DOHH2 (cell line): ENCODE measurements around the gene KITLG.

Experiments
- H3F3A ChIP-seq: fragments of 200-600 bp; sonication (generic), shearing (Covaris generic); 2 replicates; pipeline ENCODE4 v1.6.0; 2016; ENCODE audit warnings: antibody characterized with exemption, mild to moderate bottlenecking; ENCODE audit not compliant: control insufficient read depth, insufficient read depth
- H3K27ac ChIP-seq: fragments of 200-600 bp; sonication (generic); 2 replicates; pipeline ENCODE4 v1.5.1; 2014; ENCODE audit warnings: low read depth, mild to moderate bottlenecking, low read length, moderate library complexity
- H3K27me3 ChIP-seq: fragments of 200-600 bp; sonication (generic); 2 replicates; pipeline ENCODE4 v1.6.1; 2014; ENCODE audit warnings: mild to moderate bottlenecking, low read length, mixed read lengths; ENCODE audit not compliant: control insufficient read depth
- H3K36me3 ChIP-seq: fragments of 200-600 bp; sonication (generic); 2 replicates; pipeline ENCODE4 v1.6.1; 2014; ENCODE audit warnings: mild to moderate bottlenecking, low read length, moderate library complexity, mixed read lengths; ENCODE audit not compliant: control insufficient read depth
- H3K4me1 ChIP-seq: fragments of 200-600 bp; sonication (generic); 2 replicates; pipeline ENCODE4 v1.6.1; 2014; ENCODE audit warnings: mild to moderate bottlenecking, low read length, mixed read lengths; ENCODE audit not compliant: control insufficient read depth
- H3K4me2 ChIP-seq: fragments of 200-600 bp; sonication (generic); 2 replicates; pipeline ENCODE4 v1.6.0; 2014; ENCODE audit warnings: mild to moderate bottlenecking, low read length, moderate library complexity
- H3K4me3 ChIP-seq: fragments of 200-600 bp; sonication (generic); 2 replicates; pipeline ENCODE4 v1.5.1; 2014; ENCODE audit warnings: mild to moderate bottlenecking, low read length, mixed read lengths
- H3K79me2 ChIP-seq: fragments of 200-600 bp; sonication (generic); 2 replicates; pipeline ENCODE4 v1.6.1; 2014; ENCODE audit warnings: mild to moderate bottlenecking, low read length, mixed read lengths; ENCODE audit not compliant: control insufficient read depth
- H3K9me2 ChIP-seq: fragments of 200-600 bp; sonication (generic); replicated peaks from 2 replicates; pipeline ENCODE4 v1.6.1; 2014; ENCODE audit warnings: mild to moderate bottlenecking, low read length, mixed read lengths; ENCODE audit not compliant: control insufficient read depth
- H3K9me3 ChIP-seq: fragments of 200-600 bp; sonication (generic); 2 replicates; pipeline ENCODE4 v1.6.1; 2014; ENCODE audit warnings: antibody characterized with exemption, low read length, mixed read lengths; ENCODE audit not compliant: control insufficient read depth, insufficient read depth
- H4K20me1 ChIP-seq: fragments of 200-600 bp; sonication (generic); 2 replicates; pipeline ENCODE4 v1.6.0; 2014; ENCODE audit warnings: low read depth, mild to moderate bottlenecking, antibody characterized with exemption, low read length, moderate library complexity; ENCODE audit not compliant: control insufficient read depth, insufficient read depth
- EZH2phosphoT487 ChIP-seq: fragments of 200-600 bp; sonication (generic); IDR thresholded peaks from 2 replicates; pipeline ENCODE4 v1.6.1; 2017; ENCODE audit warnings: borderline replicate concordance, mild to moderate bottlenecking, antibody characterized with exemption, low read length, moderate library complexity, mixed read lengths
- TF ChIP-seq, protein P1 (sequence below): fragments of 200-600 bp; sonication (generic); IDR thresholded peaks from one replicate; pipeline ENCODE4 v1.5.1; 2014; ENCODE audit warnings: antibody characterized with exemption, mild to moderate bottlenecking, low read depth, low read length; ENCODE audit not compliant: poor library complexity, severe bottlenecking

The KITLG gene

DNA sequence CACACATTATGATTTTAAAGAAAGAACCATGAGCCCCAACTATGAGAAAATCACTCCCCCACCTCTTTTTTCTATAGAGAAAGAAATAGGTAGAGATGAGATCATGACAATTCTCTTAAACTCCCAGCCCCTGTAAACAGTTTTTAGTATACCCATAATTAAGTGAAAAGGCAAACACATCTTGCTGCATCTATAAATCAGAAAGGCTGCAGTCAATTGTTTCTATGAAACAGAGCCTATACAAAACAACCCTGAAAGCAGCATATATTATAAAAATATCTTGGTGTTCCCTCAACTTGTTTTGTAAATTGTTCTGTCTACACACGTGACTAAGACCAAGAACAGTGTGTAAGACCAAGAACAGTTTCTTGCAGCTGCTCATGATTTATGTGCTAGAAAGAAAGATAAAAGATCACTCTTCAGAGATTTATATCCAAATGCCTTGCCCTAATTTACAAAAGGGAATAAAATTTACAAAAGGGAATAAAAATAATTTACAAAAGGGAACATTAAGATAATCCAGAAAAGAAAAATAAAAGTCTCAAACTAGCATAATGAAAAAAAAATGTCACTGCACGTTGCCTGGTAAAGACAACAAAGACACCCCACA, 4.8 kb downstream of the KITLG start:
- no peaks in the 10 kb centered on the region for H4K20me1 ChIP-seq
- no peaks in the 10 kb centered on the region for H3K4me1 ChIP-seq
- H3K9me3 ChIP-seq, result no peaks in the 10 kb centered on the region
- H3F3A ChIP-seq, result no peaks in the 10 kb centered on the region
- no peaks in the 10 kb centered on the region for H3K9me2 ChIP-seq
- no peaks in the 10 kb centered on the region for H3K36me3 ChIP-seq
- no peak for TF ChIP-seq EZH2phosphoT487
- TF ChIP-seq, protein P1, sequence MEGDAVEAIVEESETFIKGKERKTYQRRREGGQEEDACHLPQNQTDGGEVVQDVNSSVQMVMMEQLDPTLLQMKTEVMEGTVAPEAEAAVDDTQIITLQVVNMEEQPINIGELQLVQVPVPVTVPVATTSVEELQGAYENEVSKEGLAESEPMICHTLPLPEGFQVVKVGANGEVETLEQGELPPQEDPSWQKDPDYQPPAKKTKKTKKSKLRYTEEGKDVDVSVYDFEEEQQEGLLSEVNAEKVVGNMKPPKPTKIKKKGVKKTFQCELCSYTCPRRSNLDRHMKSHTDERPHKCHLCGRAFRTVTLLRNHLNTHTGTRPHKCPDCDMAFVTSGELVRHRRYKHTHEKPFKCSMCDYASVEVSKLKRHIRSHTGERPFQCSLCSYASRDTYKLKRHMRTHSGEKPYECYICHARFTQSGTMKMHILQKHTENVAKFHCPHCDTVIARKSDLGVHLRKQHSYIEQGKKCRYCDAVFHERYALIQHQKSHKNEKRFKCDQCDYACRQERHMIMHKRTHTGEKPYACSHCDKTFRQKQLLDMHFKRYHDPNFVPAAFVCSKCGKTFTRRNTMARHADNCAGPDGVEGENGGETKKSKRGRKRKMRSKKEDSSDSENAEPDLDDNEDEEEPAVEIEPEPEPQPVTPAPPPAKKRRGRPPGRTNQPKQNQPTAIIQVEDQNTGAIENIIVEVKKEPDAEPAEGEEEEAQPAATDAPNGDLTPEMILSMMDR, result no peak
- no peaks in the 10 kb centered on the region for H3K79me2 ChIP-seq
- H3K27ac ChIP-seq, result no peak overlapping the region
- no peak overlapping the region for H3K4me3 ChIP-seq
- no peak overlapping the region for H3K4me2 ChIP-seq
- H3K27me3 ChIP-seq, result no peaks in the 10 kb centered on the region

DNA sequence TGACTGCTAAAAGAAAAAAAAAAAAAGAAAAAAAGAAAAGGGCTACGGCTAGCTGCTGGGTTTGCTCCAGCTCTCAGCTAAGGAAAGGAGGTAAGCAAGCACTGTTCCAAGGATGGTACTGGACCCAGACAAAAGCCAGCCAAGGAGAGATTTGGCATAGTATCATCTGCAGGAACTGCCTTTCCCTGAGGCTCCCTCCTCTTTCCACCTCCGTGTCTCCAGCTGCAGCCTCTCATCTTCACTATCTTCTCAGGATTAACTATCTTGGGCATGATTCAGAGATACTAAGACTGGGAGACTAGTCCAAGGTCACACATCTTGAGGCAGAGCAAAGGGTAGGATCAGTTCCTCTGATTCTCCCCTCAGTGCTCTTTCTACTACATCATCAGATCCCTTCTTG, 6.0 kb downstream of the KITLG start:
- Histone ChIP-seq H3K4me1 (no peaks in the 10 kb centered on the region), H3F3A (no peaks in the 10 kb centered on the region), H4K20me1 (no peaks in the 10 kb centered on the region), H3K27me3 (no peaks in the 10 kb centered on the region), H3K36me3 (no peaks in the 10 kb centered on the region), H3K27ac (no peak overlapping the region), H3K79me2 (no peaks in the 10 kb centered on the region), H3K4me3 (no peak overlapping the region), H3K9me3 (no peaks in the 10 kb centered on the region), H3K9me2 (no peaks in the 10 kb centered on the region), H3K4me2 (no peak overlapping the region)
- TF ChIP-seq EZH2phosphoT487, result no peak
- TF ChIP-seq, protein P1, result no peak

DNA sequence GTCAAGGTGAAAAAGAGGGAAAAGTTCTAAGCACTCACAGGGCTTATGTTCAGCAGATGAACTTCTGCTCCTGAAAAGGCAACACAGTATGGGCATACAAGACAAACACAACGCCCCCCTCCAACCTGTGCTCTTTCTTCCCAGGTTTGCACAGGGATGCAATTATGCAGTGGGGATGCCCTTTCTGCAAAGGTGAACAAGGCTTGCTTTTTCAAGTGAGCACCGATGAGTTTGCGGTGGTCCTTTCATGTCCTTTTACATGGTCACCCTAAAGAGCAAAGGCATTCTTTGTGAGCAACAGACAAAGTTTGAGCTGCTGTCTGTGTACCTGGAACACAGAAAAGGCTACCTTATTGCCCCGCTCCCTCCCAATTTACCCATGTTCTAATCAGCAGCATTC, 6.7 kb downstream of the KITLG start:
- H3K4me1 ChIP-seq, result no peaks in the 10 kb centered on the region
- no peaks in the 10 kb centered on the region for H4K20me1 ChIP-seq
- no peak overlapping the region for H3K27ac ChIP-seq
- no peaks in the 10 kb centered on the region for H3F3A ChIP-seq
- H3K27me3 ChIP-seq, result no peaks in the 10 kb centered on the region
- no peaks in the 10 kb centered on the region for H3K9me3 ChIP-seq
- TF ChIP-seq, protein P1, result no peak
- no peak for TF ChIP-seq EZH2phosphoT487
- H3K79me2 ChIP-seq, result no peaks in the 10 kb centered on the region
- no peaks in the 10 kb centered on the region for H3K9me2 ChIP-seq
- H3K4me3 ChIP-seq, result no peak overlapping the region
- no peak overlapping the region for H3K4me2 ChIP-seq
- H3K36me3 ChIP-seq, result no peaks in the 10 kb centered on the region
